LNCaP clone FGC (cell line): ENCODE measurements around the gene DUSP22.

Source experiments
- DNase-seq: peaks from one replicate; pipeline ENCODE4 v3.0.0-alpha.2; 2011; ENCODE audit warnings: low read depth
- H3K4me3 ChIP-seq: 2 replicates; pipeline ENCODE4 v1.5.1; 2011; ENCODE audit warnings: mild to moderate bottlenecking, low read depth, low read length, control low read depth
- CTCF ChIP-seq: IDR thresholded peaks from 2 replicates; pipeline ENCODE4 v1.5.1; 2012; ENCODE audit warnings: mild to moderate bottlenecking; ENCODE audit not compliant: control insufficient read depth, insufficient read depth; ENCODE audit errors: extremely low read depth

The DUSP22 gene

GRCh38 chr6:399785-400534 lies 107.7 kb downstream of the DUSP22 start:
- DNase-seq, result no peak

GRCh38 chr6:400815-401214 lies 108.5 kb downstream of the DUSP22 start:
- H3K4me3 ChIP-seq, result no peak overlapping the region
- DNase-seq, result no peak
- no peak for TF ChIP-seq CTCF

More at GRCh38 chr6:399785-400534, 107.7 kb downstream of the DUSP22 start:
- no peak overlapping the region for H3K4me3 ChIP-seq
- TF ChIP-seq CTCF, result no peak
